K562 (cell line): ENCODE data around the gene TPI1. TPM values are rescaled to one million over a fixed set of nuclear protein-coding genes. Genes with fewer than 3 reads are reported as not detected.
"Not testable (repeated sequence)": the region's sequence is repeated elsewhere in the genome, so short reads cannot be mapped to it uniquely, and the experiment has no call there.

ENCODE experiments used
- ATAC-seq: fragments of 200-7000 bp; cut with Tn5 transposase; 3 replicates; pipeline ENCODE4 v1.9.1; 2020; ENCODE audit warnings: moderate library complexity
- BruUV-seq: library from RNA; stranded (reverse); fragments of 400-500 nt; replicated peaks from 2 replicates; lab custom pipeline; 2021; lab: Mats Ljungman, UMichigan
- CTCF ChIA-PET: fragments of 300-600 bp; formaldehyde crosslinking; extraction: SDS; loops from one replicate; lab custom pipeline; 2021; ENCODE audit warnings: low intra/inter-chr PET ratio; lab: Yijun Ruan, JAX
- POLR2A ChIA-PET: fragments of 300-600, 350-650 bp; sonication (Branson Sonifier 250); formaldehyde crosslinking; extraction: SDS; loops from one replicate; lab custom pipeline; 2021; ENCODE audit warnings: antibody characterized with exemption, inconsistent platforms; lab: Yijun Ruan, JAX
- DNase-seq, 4 experiments: peaks; one replicate each; pipeline versions ENCODE4 v3.0.0 to v3.0.0-alpha.2; 2011 to 2018; ENCODE audit warnings: low spot score in 3 of 4, mixed read lengths in 3 of 4; ENCODE audit errors: extremely low read depth in 1 of 4
- FAIRE-seq: peaks from 2 replicates; lab custom pipeline; 2011; peaks lifted over from hg19 to GRCh38; lab: Jason Lieb, UNC
- H2AFZ ChIP-seq: 2 replicates; pipeline ENCODE4 v1.6.0; 2011; ENCODE audit warnings: low read depth, low read length, control low read depth, inconsistent platforms
- H3K27ac ChIP-seq: fragments of 200-600 bp; 3 replicates; pipeline ENCODE4 v1.8.0; 2011; ENCODE audit warnings: low read depth, mild to moderate bottlenecking, control low read depth, inconsistent platforms, low read length, moderate library complexity, mixed read lengths; ENCODE audit errors: extremely low read depth
- H3K27me3 ChIP-seq, 2 experiments: fragments of 300-600 bp in 1 of 2; 2 replicates in 1 of 2; 3 replicates in 1 of 2; pipeline versions ENCODE4 v1.6.0 to v1.8.0; 2011; ENCODE audit warnings: inconsistent platforms in 2 of 2, low read length in 2 of 2, mild to moderate bottlenecking in 1 of 2, mixed read lengths in 1 of 2, moderate library complexity in 1 of 2; ENCODE audit not compliant: control insufficient read depth in 2 of 2, insufficient read depth in 2 of 2
- H3K36me3 ChIP-seq: fragments of 300-600 bp; 3 replicates; pipeline ENCODE4 v1.8.0; 2011; ENCODE audit warnings: mild to moderate bottlenecking, low read length, inconsistent platforms; ENCODE audit not compliant: control insufficient read depth, insufficient read depth
- H3K4me1 ChIP-seq, 2 experiments: fragments of 200-600 bp in 1 of 2; replicated peaks in 1 of 2; 2 replicates in 1 of 2; 3 replicates in 1 of 2; pipeline versions ENCODE4 v1.5.1 to v1.8.0; 2011; ENCODE audit warnings: inconsistent platforms in 2 of 2, low read length in 2 of 2, mild to moderate bottlenecking in 1 of 2, mixed read lengths in 1 of 2, moderate library complexity in 1 of 2; ENCODE audit not compliant: control insufficient read depth in 2 of 2, insufficient read depth in 2 of 2
- H3K4me2 ChIP-seq: 2 replicates; pipeline ENCODE4 v1.6.1; 2011; ENCODE audit warnings: low read length, control low read depth, inconsistent platforms, mixed read lengths; ENCODE audit not compliant: insufficient read depth
- H3K4me3 ChIP-seq: fragments of 200-600 bp; sonication (generic), shearing (Covaris generic); 2 replicates; pipeline ENCODE4 v1.5.1; 2016; ENCODE audit warnings: control low read depth, inconsistent platforms
- H3K79me2 ChIP-seq: fragments of 200-600 bp; 3 replicates; pipeline ENCODE4 v1.8.0; 2011; ENCODE audit warnings: low read length, inconsistent platforms; ENCODE audit not compliant: control insufficient read depth, insufficient read depth
- H3K9ac ChIP-seq, 2 experiments: 2 replicates each; pipeline versions ENCODE4 v1.6.0 to v1.6.1; 2011; ENCODE audit warnings: low read depth in 2 of 2, low read length in 2 of 2, control low read depth in 1 of 2, inconsistent platforms in 1 of 2, mild to moderate bottlenecking in 1 of 2, mixed read lengths in 1 of 2; ENCODE audit not compliant: insufficient read depth in 1 of 2
- H3K9me1 ChIP-seq: one replicate; pipeline ENCODE4 v1.6.0; 2011; ENCODE audit warnings: inconsistent platforms, mild to moderate bottlenecking, low read length, moderate library complexity; ENCODE audit not compliant: control insufficient read depth, insufficient read depth
- H3K9me3 ChIP-seq: replicated peaks from 2 replicates; pipeline ENCODE4 v1.5.1; 2011; ENCODE audit warnings: low read depth, low read length, inconsistent platforms; ENCODE audit not compliant: control insufficient read depth, insufficient read depth
- H4K20me1 ChIP-seq: replicated peaks from 2 replicates; pipeline ENCODE4 v1.6.1; 2011; ENCODE audit warnings: low read length, inconsistent platforms, mixed read lengths; ENCODE audit not compliant: control insufficient read depth, insufficient read depth
- CCNT2 ChIP-seq: IDR thresholded peaks from 2 replicates; pipeline ENCODE4 v1.6.1; 2011; ENCODE audit warnings: borderline replicate concordance, low read depth, mild to moderate bottlenecking, moderate library complexity, mixed read lengths, low read length; ENCODE audit not compliant: insufficient read length; ENCODE audit errors: extremely low read depth
- CXXC5 ChIP-seq: fragments of 250-450 bp; sonication (Bioruptor Pico); IDR thresholded peaks from 2 replicates; pipeline ENCODE4 v1.8.0; 2022; ENCODE audit warnings: inconsistent platforms, mild to moderate bottlenecking, moderate library complexity
- EGR1 ChIP-seq: fragments of 450-650 bp; conservative IDR thresholded peaks from 2 replicates; pipeline ENCODE4 v1.6.1; 2017; ENCODE audit warnings: mild to moderate bottlenecking
- GABPA ChIP-seq: fragments of 200-800 bp; sonication (Bioruptor generic); conservative IDR thresholded peaks from 2 replicates; pipeline ENCODE4 v1.6.1; 2016; ENCODE audit warnings: low read depth, missing genetic modification characterization, missing compliant biosample characterization
- KAT7 ChIP-seq: sonication (generic); formaldehyde crosslinking; IDR thresholded peaks from 2 replicates; pipeline ENCODE4 v1.8.0; 2022; ENCODE audit warnings: missing genetic modification reagents, mild to moderate bottlenecking, borderline replicate concordance
- MXI1 ChIP-seq: IDR thresholded peaks from 2 replicates; pipeline ENCODE4 v1.6.1; 2011; ENCODE audit warnings: low read depth, mild to moderate bottlenecking, improper control_type of control experiment, low read length
- NCOA1 ChIP-seq: fragments of 450-650 bp; IDR thresholded peaks from 2 replicates; pipeline ENCODE4 v1.6.1; 2016; ENCODE audit warnings: low read depth
- NR2C1 ChIP-seq, 2 experiments: fragments of 450-650 bp; IDR thresholded peaks; 2 replicates each; pipeline ENCODE4 v1.6.1; 2017; ENCODE audit warnings: mild to moderate bottlenecking in 2 of 2, antibody characterized with exemption in 1 of 2, inconsistent platforms in 1 of 2, missing compliant biosample characterization in 1 of 2, missing genetic modification characterization in 1 of 2
- NRF1 ChIP-seq, 2 experiments: fragments of 450-650 bp; IDR thresholded peaks in 1 of 2; conservative IDR thresholded peaks in 1 of 2; 2 replicates each; pipeline ENCODE4 v1.6.1; 2014; ENCODE audit warnings: mild to moderate bottlenecking in 2 of 2
- POLR2G ChIP-seq: fragments of 200-400 bp; formaldehyde crosslinking; IDR thresholded peaks from 2 replicates; pipeline ENCODE4 v1.6.1; 2017; ENCODE audit warnings: low read depth, mild to moderate bottlenecking, antibody characterized with exemption, low read length, moderate library complexity
- PRDM10 ChIP-seq: fragments of 450-650 bp; IDR thresholded peaks from 2 replicates; pipeline ENCODE4 v1.6.1; 2018; ENCODE audit not compliant: partially characterized antibody
- SAFB ChIP-seq: fragments of 200-400 bp; formaldehyde crosslinking; IDR thresholded peaks from 2 replicates; pipeline ENCODE4 v1.6.1; 2017; ENCODE audit warnings: low read depth, low read length, borderline replicate concordance
- TOE1 ChIP-seq, 2 experiments: fragments of 450-650 bp in 1 of 2; sonication (generic) in 1 of 2; formaldehyde crosslinking in 1 of 2; IDR thresholded peaks; 2 replicates each; pipeline versions ENCODE4 v1.7.1 to v1.8.0; 2016 to 2022; ENCODE audit warnings: borderline replicate concordance in 2 of 2, mild to moderate bottlenecking in 2 of 2, antibody characterized with exemption in 1 of 2, inconsistent platforms in 1 of 2, low read depth in 1 of 2, missing genetic modification reagents in 1 of 2, moderate library complexity in 1 of 2
- ZNF551 ChIP-seq: fragments of 250-450 bp; sonication (Bioruptor Pico); IDR thresholded peaks from 2 replicates; pipeline ENCODE4 v1.5.0; 2021; ENCODE audit warnings: mild to moderate bottlenecking, moderate library complexity
- WGBS: fragments of 100-300 bp; shearing (Covaris generic); methylation state at CpG from one replicate; pipeline ENCODE4 v1.1.6; 2016; ENCODE audit warnings: low coverage, mixed read lengths; ENCODE audit not compliant: insufficient coverage; ENCODE audit errors: missing lambda C conversion rate; 5-methylcytosine and 5-hydroxymethylcytosine counted together
- in situ Hi-C: fragments of 300-500 bp; cut with MboI; formaldehyde crosslinking; loops from 4 replicates; pipeline ENCODE4 v1.15.0; 2018; ENCODE audit warnings: inconsistent platforms, mixed read lengths
- intact Hi-C: fragments of 100-400 bp; cut with micrococcal nuclease; formaldehyde crosslinking; loops from 2 replicates; pipeline ENCODE4 v1.14.2; 2022
- polyA plus RNA-seq, 8 experiments: library from polyadenylated mRNA; depleted of rRNA in 4 of 8; stranded (reverse) in 5 of 8; unstranded in 3 of 8; fragments of >200 nt; fragmentation: Nextera tagmentation in 2 of 8; fragmentation: Illumina TruSeq in 1 of 8; extraction: Ambion mirVana in 2 of 8; extraction: Trizol in 1 of 8; gene quantifications; 2 replicates each; pipeline versions ENCODE4 v1.2.1 to v1.2.3, GENCODE V29; 2011 to 2014; ENCODE audit warnings: inconsistent platforms in 1 of 8, missing spikeins in 1 of 8
- total RNA-seq, 7 experiments: library from RNA; depleted of rRNA in 6 of 7; stranded (reverse); fragments of >200 nt in 6 of 7; fragmentation: Illumina TruSeq in 2 of 7; extraction: Trizol in 2 of 7; gene quantifications; 2 replicates each; pipeline versions ENCODE4 v1.2.1 to v1.2.3, GENCODE V29; 2011 to 2021; ENCODE audit warnings: low replicate concordance in 1 of 7

The TPI1 gene
- total and polyA plus RNA-seq, 9 of the 15 experiments (the other 6 are each of a cell fraction or from before 2014, with no cell fraction given) = 662 to 4,971 (median 892) TPM

- TF ChIP-seq TOE1 (IDR thresholded peaks at IDR 0.05; ENCODE audit: borderline replicate concordance) = peak; percentile 62; the same call in 1 of the 2 replicates
- TF ChIP-seq TOE1 (CRISPR knock-in tag; IDR thresholded peaks at IDR 0.05; ENCODE audit: borderline replicate concordance, low read depth) = no peak
- 0 out of 2 replicates have a peak, but pooled peaks have one; percentile 44 for TF ChIP-seq KAT7 (CRISPR knock-in tag)
- peak; percentile 69 to 73 for TF ChIP-seq NRF1 (conservative IDR thresholded peaks at IDR 0.05 in 1 of 2, IDR thresholded peaks at IDR 0.05 in 1 of 2)
- no peak for TF ChIP-seq ZNF551 (CRISPR knock-in tag)
- TF ChIP-seq MXI1 = peak; percentile 45; the same call in 1 of the 2 replicates
- peak; percentile 81 for TF ChIP-seq EGR1
- TF ChIP-seq GABPA = peak; percentile 86
- peak; percentile 73 for TF ChIP-seq CXXC5 (CRISPR knock-in tag)
- peak; percentile 88 for TF ChIP-seq CCNT2
- TF ChIP-seq NR2C1 (IDR thresholded peaks at IDR 0.05) = peak; percentile 28; the same call in 1 of the 2 replicates
- TF ChIP-seq NR2C1 (tag; IDR thresholded peaks at IDR 0.05) = 0 out of 2 replicates have a peak, but pooled peaks have one; percentile 40
- peak; percentile 82 for TF ChIP-seq POLR2G
- TF ChIP-seq PRDM10 = peak; percentile 23
- 0 out of 2 replicates have a peak, but pooled peaks have one; percentile 32 for TF ChIP-seq NCOA1
- 0 out of 2 replicates have a peak, but pooled peaks have one; percentile 12 for TF ChIP-seq SAFB
Measured at GRCh38 chr12:6873094-6874014, 6.0 kb downstream of the TPI1 start, which contains the start of gene SPSB2 (continued).

- peaks cover 39% of the 10 kb centered on the region for H3K36me3 ChIP-seq
- in situ Hi-C loops, CTCF ChIA-PET, H3K27me3 ChIP-seq, H3K9me3 ChIP-seq, intact Hi-C loops, ATAC-seq, DNase-seq, H3K9me1 ChIP-seq, BruUV-seq, FAIRE-seq: not testable (repeated sequence)
- H3K4me2 ChIP-seq = peak overlapping the region; percentile 95
- H2AFZ ChIP-seq = peak overlapping the region; percentile 94
- H3K4me3 ChIP-seq = peak overlapping the region; percentile 73
- peaks cover 37% of the 10 kb centered on the region for H4K20me1 ChIP-seq
- H3K9ac ChIP-seq = peak overlapping the region; percentile 83 to 94; a peak in 3 of 4 replicates
- POLR2A ChIA-PET = interaction anchor here (0.5 to 3.0 kb wide), 7 partner anchors 11 to 537 kb away, joined by 3 to 17 read pairs (median 3); partner anchors contain the start of genes C12orf57, CDCA3 and RNU7-1
- H3K27ac ChIP-seq = peak overlapping the region; percentile 73
- 76% methylated on average over 4 of the region's 9 CpGs for WGBS
- peaks cover 42% of the 10 kb centered on the region for H3K79me2 ChIP-seq
- H3K4me1 ChIP-seq = peaks cover 25 to 41% of the 10 kb centered on the region in 2 experiments; a peak in 4 of 5 replicates
Measured at GRCh38 chr12:6874015-6874368, 6.7 kb downstream of the TPI1 start.
